Measurements from ENCODE around the gene DNAH1. TPM values are rescaled to one million over a fixed set of nuclear protein-coding genes. Genes with fewer than 3 reads are reported as not detected.

Gene DNAH1
- total RNA-seq, 1 donor, result 8.7 TPM

GRCh38 chr3:52379610-52380009, 63.5 kb downstream of the DNAH1 start:
- Histone ChIP-seq H4K20me1 (ENCODE audit: insufficient read depth, low read length) (no peaks in the 10 kb centered on the region), H3K79me2 (ENCODE audit: insufficient read depth, low read length) (no peaks in the 10 kb centered on the region), H3K9me3 (ENCODE audit: low read depth, low read length) (no peaks in the 10 kb centered on the region), H3K27ac (ENCODE audit: low read depth, low read length) (no peak overlapping the region), H3K4me3 (ENCODE audit: insufficient read depth, low read length) (no peak overlapping the region), H2AFZ (ENCODE audit: low read length) (no peak overlapping the region), H3K27me3 (ENCODE audit: insufficient read depth, low read length) (no peaks in the 10 kb centered on the region), H3K4me2 (ENCODE audit: insufficient read depth, low read length) (no peak overlapping the region), H3K36me3 (ENCODE audit: insufficient read depth, low read length) (no peaks in the 10 kb centered on the region), H3K4me1 (ENCODE audit: insufficient read depth, low read length) (no peaks in the 10 kb centered on the region)
- TF ChIP-seq, protein P1, sequence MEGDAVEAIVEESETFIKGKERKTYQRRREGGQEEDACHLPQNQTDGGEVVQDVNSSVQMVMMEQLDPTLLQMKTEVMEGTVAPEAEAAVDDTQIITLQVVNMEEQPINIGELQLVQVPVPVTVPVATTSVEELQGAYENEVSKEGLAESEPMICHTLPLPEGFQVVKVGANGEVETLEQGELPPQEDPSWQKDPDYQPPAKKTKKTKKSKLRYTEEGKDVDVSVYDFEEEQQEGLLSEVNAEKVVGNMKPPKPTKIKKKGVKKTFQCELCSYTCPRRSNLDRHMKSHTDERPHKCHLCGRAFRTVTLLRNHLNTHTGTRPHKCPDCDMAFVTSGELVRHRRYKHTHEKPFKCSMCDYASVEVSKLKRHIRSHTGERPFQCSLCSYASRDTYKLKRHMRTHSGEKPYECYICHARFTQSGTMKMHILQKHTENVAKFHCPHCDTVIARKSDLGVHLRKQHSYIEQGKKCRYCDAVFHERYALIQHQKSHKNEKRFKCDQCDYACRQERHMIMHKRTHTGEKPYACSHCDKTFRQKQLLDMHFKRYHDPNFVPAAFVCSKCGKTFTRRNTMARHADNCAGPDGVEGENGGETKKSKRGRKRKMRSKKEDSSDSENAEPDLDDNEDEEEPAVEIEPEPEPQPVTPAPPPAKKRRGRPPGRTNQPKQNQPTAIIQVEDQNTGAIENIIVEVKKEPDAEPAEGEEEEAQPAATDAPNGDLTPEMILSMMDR (IDR thresholded peaks at IDR 0.05; ENCODE audit: extremely low read depth, low read depth, low read length), result no peak
- no peak for DNase-seq (ENCODE audit: insufficient read length, low spot score, missing footprints)

GRCh38 chr3:52380023-52380422, 63.9 kb downstream of the DNAH1 start:
- Histone ChIP-seq H3K79me2 (ENCODE audit: insufficient read depth, low read length) (no peaks in the 10 kb centered on the region), H3K36me3 (ENCODE audit: insufficient read depth, low read length) (no peaks in the 10 kb centered on the region), H3K4me3 (ENCODE audit: insufficient read depth, low read length) (no peak overlapping the region), H2AFZ (ENCODE audit: low read length) (no peak overlapping the region), H3K4me1 (ENCODE audit: insufficient read depth, low read length) (no peaks in the 10 kb centered on the region), H4K20me1 (ENCODE audit: insufficient read depth, low read length) (no peaks in the 10 kb centered on the region), H3K9me3 (ENCODE audit: low read depth, low read length) (no peaks in the 10 kb centered on the region), H3K27me3 (ENCODE audit: insufficient read depth, low read length) (no peaks in the 10 kb centered on the region), H3K4me2 (ENCODE audit: insufficient read depth, low read length) (no peak overlapping the region), H3K27ac (ENCODE audit: low read depth, low read length) (no peak overlapping the region)
- TF ChIP-seq, protein P1 (IDR thresholded peaks at IDR 0.05; ENCODE audit: extremely low read depth, low read depth, low read length), result no peak
- no peak for DNase-seq (ENCODE audit: insufficient read length, low spot score, missing footprints)

DNA sequence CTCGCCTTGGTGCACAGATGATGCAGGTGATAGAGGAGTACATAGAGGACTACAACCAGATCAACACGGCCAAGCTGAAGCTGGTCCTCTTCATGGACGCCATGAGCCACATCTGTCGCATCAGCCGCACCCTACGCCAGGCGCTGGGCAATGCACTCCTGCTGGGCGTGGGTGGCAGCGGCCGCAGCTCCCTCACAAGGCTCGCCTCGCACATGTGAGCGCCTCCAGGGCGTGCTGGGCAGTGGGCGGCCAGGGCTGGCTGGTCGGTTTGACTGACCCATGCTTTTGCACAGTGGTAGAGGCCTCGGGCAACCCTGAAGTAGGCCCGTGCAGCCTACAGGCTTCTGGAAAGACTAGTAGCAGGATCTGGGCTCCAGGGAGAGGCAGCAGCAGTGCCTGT, 65.5 kb downstream of the DNAH1 start:
- Histone ChIP-seq H3K36me3 (ENCODE audit: insufficient read depth, low read length) (no peaks in the 10 kb centered on the region), H3K4me2 (ENCODE audit: insufficient read depth, low read length) (no peak overlapping the region), H3K27ac (ENCODE audit: low read depth, low read length) (no peak overlapping the region), H3K4me1 (ENCODE audit: insufficient read depth, low read length) (no peaks in the 10 kb centered on the region), H3K4me3 (ENCODE audit: insufficient read depth, low read length) (no peak overlapping the region), H3K27me3 (ENCODE audit: insufficient read depth, low read length) (no peaks in the 10 kb centered on the region), H2AFZ (ENCODE audit: low read length) (no peak overlapping the region), H4K20me1 (ENCODE audit: insufficient read depth, low read length) (no peaks in the 10 kb centered on the region), H3K9me3 (ENCODE audit: low read depth, low read length) (no peaks in the 10 kb centered on the region), H3K79me2 (ENCODE audit: insufficient read depth, low read length) (no peaks in the 10 kb centered on the region)
- TF ChIP-seq, protein P1 (IDR thresholded peaks at IDR 0.05; ENCODE audit: extremely low read depth, low read depth, low read length), result no peak
- DNase-seq (ENCODE audit: insufficient read length, low spot score, missing footprints), result no peak

- Histone ChIP-seq H3K36me3 (ENCODE audit: insufficient read depth, low read length) (no peaks in the 10 kb centered on the region), H2AFZ (ENCODE audit: low read length) (no peak overlapping the region), H3K4me3 (ENCODE audit: insufficient read depth, low read length) (no peak overlapping the region), H3K27me3 (ENCODE audit: insufficient read depth, low read length) (no peaks in the 10 kb centered on the region), H3K4me1 (ENCODE audit: insufficient read depth, low read length) (no peaks in the 10 kb centered on the region), H3K27ac (ENCODE audit: low read depth, low read length) (no peak overlapping the region), H3K9me3 (ENCODE audit: low read depth, low read length) (no peaks in the 10 kb centered on the region), H4K20me1 (ENCODE audit: insufficient read depth, low read length) (no peaks in the 10 kb centered on the region), H3K79me2 (ENCODE audit: insufficient read depth, low read length) (no peaks in the 10 kb centered on the region), H3K4me2 (ENCODE audit: insufficient read depth, low read length) (no peak overlapping the region)
- TF ChIP-seq, protein P1 (IDR thresholded peaks at IDR 0.05; ENCODE audit: extremely low read depth, low read depth, low read length), result no peak
- no peak for DNase-seq (ENCODE audit: insufficient read length, low spot score, missing footprints)
Measured at GRCh38 chr3:52383446-52383845, 67.3 kb downstream of the DNAH1 start.
